GM21390 (cell line): ENCODE data around the gene C1QC.

Experiments used
- ATAC-seq: cut with Tn5 transposase; IDR thresholded peaks from one replicate; pipeline ENCODE4 v1.9.1; 2021; ENCODE audit not compliant: unreplicated experiment

C1QC gene

GRCh38 chr1:22676916-22677583 lies 33.6 kb downstream of the C1QC start:
- no peak for ATAC-seq

- no peak for ATAC-seq
Observed at GRCh38 chr1:22677931-22678896, 34.8 kb downstream of the C1QC start.

GRCh38 chr1:22680726-22681125 lies 37.3 kb downstream of the C1QC start:
- ATAC-seq: no peak

- no peak for ATAC-seq
Observed at GRCh38 chr1:22681556-22682276, 38.3 kb downstream of the C1QC start.

GRCh38 chr1:22683547-22683946 lies 40.1 kb downstream of the C1QC start:
- ATAC-seq: no peak

DNA sequence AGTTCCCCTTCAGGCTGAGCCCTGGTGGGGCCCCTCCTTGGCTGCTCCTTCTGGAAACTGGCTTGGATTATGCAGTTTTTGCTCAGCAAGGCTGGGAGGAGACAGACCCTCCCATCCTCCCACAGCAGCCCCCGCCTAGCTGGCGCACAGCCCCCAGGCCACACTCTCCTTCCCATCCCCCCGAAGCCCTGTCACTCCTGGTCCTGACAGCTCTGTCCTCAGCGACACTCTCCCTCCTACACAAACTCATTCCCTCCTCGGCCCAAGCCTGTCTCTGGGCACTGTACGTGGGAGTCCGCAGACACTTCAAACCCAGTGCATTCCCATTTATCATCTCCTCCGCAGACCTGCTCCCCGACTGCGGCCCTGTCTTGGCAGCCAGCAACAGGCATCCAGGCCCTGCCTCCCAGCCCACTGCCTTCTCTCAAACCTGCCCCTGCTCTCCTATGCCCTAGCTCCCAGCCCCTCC lies 42.2 kb downstream of the C1QC start:
- ATAC-seq: no peak

- no peak for ATAC-seq
Observed at GRCh38 chr1:22687191-22687590, 43.8 kb downstream of the C1QC start.

DNA sequence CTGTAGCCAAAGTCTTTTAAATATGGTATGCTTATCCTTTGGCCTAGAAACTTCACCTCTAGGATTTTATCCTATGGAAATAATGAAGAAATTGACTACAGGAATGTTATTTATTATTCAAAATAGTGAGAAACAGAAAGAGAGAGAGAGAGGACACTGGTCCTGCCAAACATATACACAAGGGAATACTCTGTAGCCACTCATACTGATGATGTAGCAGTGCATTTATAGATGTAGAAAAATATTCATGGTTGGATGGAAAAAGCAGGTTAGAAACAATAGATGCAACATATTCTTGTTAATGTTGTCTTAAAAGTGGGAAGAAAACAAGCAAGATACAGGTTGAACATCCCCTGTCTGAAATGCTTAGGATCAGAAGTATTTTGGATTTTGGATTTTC lies 45.0 kb downstream of the C1QC start:
- no peak for ATAC-seq

GRCh38 chr1:22689505-22689904 lies 46.1 kb downstream of the C1QC start:
- no peak for ATAC-seq

GRCh38 chr1:22691031-22691753 lies 47.8 kb downstream of the C1QC start:
- no peak for ATAC-seq

DNA sequence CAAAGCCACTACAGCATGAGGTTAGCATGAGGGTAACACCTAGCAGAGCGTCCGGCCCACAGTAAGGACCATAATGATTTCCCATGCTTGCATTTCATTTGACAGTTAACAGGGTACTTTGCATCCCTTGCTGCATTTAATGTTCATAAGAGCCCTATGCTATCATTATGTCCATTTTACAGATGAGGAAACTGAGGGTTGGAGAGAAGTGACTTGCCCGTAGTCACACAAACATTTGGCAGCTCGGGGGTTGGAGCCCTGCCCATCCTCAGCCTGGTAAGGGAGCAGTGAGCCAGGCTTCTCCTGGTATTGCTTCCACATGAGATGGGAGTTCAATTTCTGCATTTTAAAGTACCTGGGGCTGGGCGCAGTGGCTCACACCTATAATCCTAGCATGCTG lies 50.7 kb downstream of the C1QC start:
- no peak for ATAC-seq

- no peak for ATAC-seq
Observed at GRCh38 chr1:22696610-22697009, 53.2 kb downstream of the C1QC start.
